ENCODE measurements around the gene RPS6KA4. TPM values are rescaled to one million over a fixed set of nuclear protein-coding genes. Genes with fewer than 3 reads are reported as not detected.

RPS6KA4 gene
- total RNA-seq, 1 donor from 2014 or later = 34.9 TPM

DNA sequence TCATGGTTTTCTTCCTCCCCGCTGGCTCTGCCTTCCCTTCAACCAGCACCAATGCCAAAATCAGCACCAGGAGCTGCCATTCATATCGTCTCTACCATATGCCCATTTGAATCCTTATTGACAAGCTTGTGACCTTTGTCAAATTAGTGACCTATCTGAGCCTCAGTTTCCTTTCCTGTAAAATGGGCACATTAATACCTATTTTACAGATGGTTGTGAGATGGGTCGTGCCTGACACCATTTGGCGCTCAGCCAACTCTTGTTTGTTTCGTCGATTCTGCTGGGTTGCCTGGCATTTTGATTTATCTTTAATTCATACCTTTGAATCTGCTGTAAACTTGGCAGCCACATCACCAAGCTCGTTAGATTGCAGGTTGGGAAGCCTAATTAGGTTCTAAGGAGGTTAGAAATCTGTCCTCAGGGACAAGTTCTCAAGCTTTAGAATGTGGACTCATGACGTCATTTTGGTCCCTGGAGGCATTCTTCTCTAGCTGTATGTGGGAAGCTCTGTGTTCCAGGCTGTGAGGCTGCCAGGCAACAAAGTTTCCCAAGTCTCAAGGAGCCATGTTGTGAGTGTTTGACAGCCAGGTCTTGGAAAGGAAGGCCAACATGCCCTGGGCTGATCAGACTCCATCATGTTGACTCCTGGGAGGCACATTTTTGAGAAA is 61.0 kb downstream of the RPS6KA4 start:
- H3K36me3 Mint-ChIP-seq (ENCODE audit: low read depth) = peaks cover 5% of the 10 kb centered on the region
- TF ChIP-seq CTCF (IDR thresholded peaks at IDR 0.05) = no peak
- H3K27ac Mint-ChIP-seq (ENCODE audit: unreplicated experiment) = peak overlapping the region; percentile 72
- H3K4me1 Mint-ChIP-seq (ENCODE audit: low read depth) = peaks cover 2% of the 10 kb centered on the region
- no peak overlapping the region for H3K4me3 Mint-ChIP-seq (ENCODE audit: unreplicated experiment)
- DNase-seq (ENCODE audit: low spot score) = no peak
- H3K9me3 Mint-ChIP-seq (ENCODE audit: low read depth) = peaks cover 22% of the 10 kb centered on the region
- H3K27me3 Mint-ChIP-seq (ENCODE audit: low read depth) = peaks cover 5% of the 10 kb centered on the region

Small RNAs within 50 kb of the gene (microRNA-seq; reads per million reads assigned to microRNA genes)
- gene MIR1237 (ENCODE audit: borderline number of aligned reads) (7.2 reads per million, percentile 12 among the genes with 10 or more reads in this experiment), gene MIR7155 (ENCODE audit: borderline number of aligned reads) (not detected)

Other genes with a start within 250 kb of the RPS6KA4 start
- gene MACROD1, start 193.0 kb upstream of the RPS6KA4 start, total RNA-seq = 15.7 to 20.6 TPM (median 16.9 TPM) in 3 replicates
- 108 to 129 TPM (median 109 TPM) in 3 replicates for gene STIP1, start 173.0 kb upstream of the RPS6KA4 start, total RNA-seq
- gene FERMT3, start 152.4 kb upstream of the RPS6KA4 start, total RNA-seq = 1.0 to 1.5 TPM (median 1.5 TPM) in 3 replicates
- gene TRPT1, start 133.0 kb upstream of the RPS6KA4 start, total RNA-seq = 37.9 to 45.7 TPM (median 42.2 TPM) in 3 replicates
- 42.1 to 56.6 TPM (median 49.9 TPM) in 3 replicates for gene NUDT22, start 132.9 kb upstream of the RPS6KA4 start, total RNA-seq
- 27.0 to 31.6 TPM (median 28.9 TPM) in 3 replicates for gene DNAJC4, start 128.6 kb upstream of the RPS6KA4 start, total RNA-seq
- gene VEGFB, start 124.6 kb upstream of the RPS6KA4 start, total RNA-seq = 165 to 209 TPM (median 168 TPM) in 3 replicates
- 42.1 to 54.3 TPM (median 43.0 TPM) in 3 replicates for gene FKBP2, start 118.1 kb upstream of the RPS6KA4 start, total RNA-seq
- 280 to 358 TPM (median 322 TPM) in 3 replicates for gene PPP1R14B, start 112.2 kb upstream of the RPS6KA4 start, total RNA-seq
- 35.5 to 51.4 TPM (median 47.2 TPM) in 3 replicates for gene PLCB3, start 107.6 kb upstream of the RPS6KA4 start, total RNA-seq
- gene BAD, start 74.5 kb upstream of the RPS6KA4 start, total RNA-seq = 55.5 to 58.8 TPM (median 56.8 TPM) in 3 replicates
- gene GPR137, start 73.3 kb upstream of the RPS6KA4 start, total RNA-seq = 57.8 to 64.8 TPM (median 59.2 TPM) in 3 replicates
- 0.22 to 0.39 TPM in 2 of 3 replicates, not detected in the other for gene KCNK4, start 67.9 kb upstream of the RPS6KA4 start, total RNA-seq
- 0.92 to 1.0 TPM in 2 of 3 replicates, not detected in the other for gene CATSPERZ, start 58.8 kb upstream of the RPS6KA4 start, total RNA-seq
- 25.6 to 30.7 TPM (median 29.6 TPM) in 3 replicates for gene ESRRA, start 53.6 kb upstream of the RPS6KA4 start, total RNA-seq
- gene TRMT112, start 41.6 kb upstream of the RPS6KA4 start, total RNA-seq = 122 to 182 TPM (median 126 TPM) in 3 replicates
- 181 to 234 TPM (median 232 TPM) in 3 replicates for gene PRDX5, start 41.0 kb upstream of the RPS6KA4 start, total RNA-seq
- gene CCDC88B, start 19.0 kb upstream of the RPS6KA4 start, total RNA-seq = 0.82 to 1.3 TPM (median 0.99 TPM) in 3 replicates
- 0.15 TPM in 1 of 3 replicates, not detected in the others for gene SLC22A11, start 196.8 kb downstream of the RPS6KA4 start, total RNA-seq
- not detected in 3 replicates for gene SLC22A12, start 232.1 kb downstream of the RPS6KA4 start, total RNA-seq